NCI-H1694 treated with DMSO at 0.1 percent for 48 hours (cell line): ENCODE measurements around the gene CPAMD8.

Experiments used
- DNase-seq: peaks from one replicate; lab custom pipeline; 2025; lab: John Stamatoyannopoulos, UW

The CPAMD8 gene

DNA sequence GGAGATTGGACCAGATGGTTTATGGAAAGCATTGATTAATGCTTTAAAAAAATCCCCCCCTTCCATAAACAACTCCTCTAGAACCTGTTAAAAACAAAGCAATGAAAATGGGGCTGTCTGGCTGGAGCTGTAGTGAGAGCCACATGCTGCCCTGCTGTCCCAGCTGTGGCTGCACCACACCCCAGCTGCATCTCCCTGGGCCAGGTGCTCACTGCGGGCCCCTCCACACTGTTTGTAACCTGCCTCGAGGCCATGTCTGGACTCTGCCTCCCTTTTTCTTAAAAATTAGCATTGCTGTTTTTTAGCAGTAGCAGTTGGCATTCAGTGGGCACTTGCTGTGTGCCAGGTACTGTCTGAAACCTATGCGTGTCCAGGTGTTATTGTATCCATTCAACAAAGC lies 153.0 kb downstream of the CPAMD8 start:
- no peak for DNase-seq

DNA sequence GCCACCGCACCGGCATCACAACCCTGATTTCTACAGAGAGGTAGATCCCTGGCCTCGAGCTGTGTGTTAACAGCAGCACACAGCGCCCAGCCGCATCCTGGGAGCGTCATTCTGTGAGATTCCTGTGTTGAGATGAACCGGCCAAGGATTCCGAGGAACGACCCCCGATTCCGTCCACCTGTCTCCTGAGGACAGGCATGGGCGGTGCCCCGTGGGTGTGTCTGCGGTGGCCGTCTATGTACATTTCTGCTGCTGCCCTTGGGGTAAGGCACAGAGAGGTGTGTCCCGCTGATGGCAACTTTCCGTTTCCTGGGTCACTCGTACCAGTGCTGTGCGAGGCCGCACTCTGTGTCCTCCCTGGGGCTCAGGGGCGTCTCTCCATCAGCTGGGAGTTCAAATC lies 153.9 kb downstream of the CPAMD8 start:
- DNase-seq, result no peak

DNA sequence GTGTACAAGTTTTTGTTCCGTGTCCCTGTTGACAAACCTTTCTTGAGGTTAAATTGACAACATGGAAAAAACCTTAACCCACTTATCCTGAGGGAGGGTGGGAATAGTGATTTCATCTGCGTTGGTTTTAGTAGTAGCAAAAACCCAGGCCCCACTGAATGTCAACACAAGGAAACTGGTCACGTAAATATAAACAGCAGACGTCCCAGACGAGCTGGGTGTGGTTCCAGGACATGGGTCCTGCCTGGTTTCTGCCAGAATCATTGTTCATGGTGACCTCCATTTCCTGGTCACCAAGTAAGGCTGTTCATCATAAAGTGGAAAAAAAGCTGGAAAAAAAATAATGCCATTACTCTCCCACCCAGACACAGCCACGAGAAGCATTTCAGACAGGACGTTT lies 154.7 kb downstream of the CPAMD8 start:
- no peak for DNase-seq

DNA sequence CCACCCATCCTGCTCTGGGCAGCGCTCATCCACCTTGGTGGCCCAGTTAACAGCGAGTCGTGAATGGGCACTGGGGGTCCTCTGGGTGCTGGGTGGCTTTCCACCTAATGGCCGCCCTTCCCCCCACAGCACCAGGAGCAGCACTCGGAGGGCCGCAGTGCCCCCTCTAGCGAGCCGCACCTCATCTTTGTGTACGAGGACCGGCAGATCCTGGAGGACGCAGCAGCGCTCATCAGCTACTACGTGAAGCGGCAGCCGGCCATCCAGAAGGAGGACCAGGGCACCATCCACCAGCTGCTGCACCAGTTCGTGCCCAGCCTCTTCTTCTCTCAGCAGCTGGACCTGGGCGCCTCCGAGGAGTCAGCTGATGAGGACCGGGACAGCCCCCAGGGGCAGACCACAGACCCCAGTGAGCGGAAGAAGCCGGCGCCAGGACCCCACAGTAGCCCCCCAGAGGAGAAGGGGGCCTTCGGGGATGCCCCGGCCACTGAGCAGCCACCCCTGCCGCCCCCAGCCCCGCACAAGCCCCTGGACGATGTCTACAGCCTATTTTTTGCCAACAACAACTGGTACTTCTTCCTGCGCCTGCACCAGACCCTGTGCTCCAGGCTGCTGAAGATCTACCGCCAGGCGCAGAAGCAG lies 157.2 kb downstream of the CPAMD8 start:
- no peak for DNase-seq

DNA sequence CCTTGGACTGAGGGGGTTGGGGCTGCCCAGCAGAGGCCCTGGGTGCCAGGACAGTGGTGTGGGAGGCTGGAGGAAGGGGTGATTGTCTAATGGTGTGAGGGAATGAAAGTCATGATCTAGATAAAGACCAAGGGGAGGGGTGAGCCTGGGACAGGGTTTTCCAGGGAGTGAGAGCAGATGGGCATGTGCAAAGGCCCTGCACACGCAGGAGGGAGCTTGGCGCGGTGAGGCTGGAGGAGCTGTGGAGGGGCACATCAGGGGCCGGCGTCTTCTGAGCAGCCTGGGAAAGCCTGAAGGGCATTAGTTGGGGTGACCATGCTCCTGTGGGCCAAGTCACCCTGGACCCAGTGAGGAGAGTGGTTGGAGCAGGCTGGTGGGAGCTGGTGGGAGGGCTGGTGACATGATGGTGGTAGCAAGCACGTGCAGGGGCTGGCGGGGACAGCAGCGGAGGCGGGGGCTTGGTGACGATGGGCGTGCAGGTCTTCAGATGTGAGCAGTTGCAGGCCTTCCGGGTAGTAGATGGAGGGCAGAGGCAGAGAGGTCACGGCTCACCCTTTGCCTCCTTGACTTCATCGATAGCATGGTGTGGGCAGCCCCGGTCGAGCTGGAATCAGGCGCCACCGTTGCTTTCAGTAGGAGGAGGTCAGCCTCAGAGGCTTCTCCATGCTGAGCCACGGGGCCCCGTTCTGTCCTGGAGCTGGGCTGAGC lies 158.0 kb downstream of the CPAMD8 start:
- DNase-seq, result no peak

DNA sequence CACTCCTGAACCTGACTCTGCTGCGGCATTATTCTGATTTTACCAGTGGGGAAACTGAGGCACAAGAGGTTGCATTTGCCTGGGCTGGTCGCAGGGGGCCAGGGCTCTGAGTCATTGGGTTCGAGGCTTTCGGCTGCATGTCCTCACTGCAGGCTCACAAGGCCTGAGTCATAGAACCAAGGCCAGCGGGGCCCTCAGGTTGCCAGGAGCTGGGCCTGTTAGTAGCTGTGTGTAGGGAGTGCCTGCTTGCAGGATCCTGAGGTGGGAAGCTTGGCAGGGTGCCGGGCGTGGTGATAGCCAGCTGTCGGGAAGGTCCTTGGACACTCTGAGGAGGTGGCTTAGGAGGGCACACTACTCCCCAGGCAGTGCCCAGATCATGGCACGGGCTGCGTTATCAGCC lies 159.4 kb downstream of the CPAMD8 start:
- no peak for DNase-seq

DNA sequence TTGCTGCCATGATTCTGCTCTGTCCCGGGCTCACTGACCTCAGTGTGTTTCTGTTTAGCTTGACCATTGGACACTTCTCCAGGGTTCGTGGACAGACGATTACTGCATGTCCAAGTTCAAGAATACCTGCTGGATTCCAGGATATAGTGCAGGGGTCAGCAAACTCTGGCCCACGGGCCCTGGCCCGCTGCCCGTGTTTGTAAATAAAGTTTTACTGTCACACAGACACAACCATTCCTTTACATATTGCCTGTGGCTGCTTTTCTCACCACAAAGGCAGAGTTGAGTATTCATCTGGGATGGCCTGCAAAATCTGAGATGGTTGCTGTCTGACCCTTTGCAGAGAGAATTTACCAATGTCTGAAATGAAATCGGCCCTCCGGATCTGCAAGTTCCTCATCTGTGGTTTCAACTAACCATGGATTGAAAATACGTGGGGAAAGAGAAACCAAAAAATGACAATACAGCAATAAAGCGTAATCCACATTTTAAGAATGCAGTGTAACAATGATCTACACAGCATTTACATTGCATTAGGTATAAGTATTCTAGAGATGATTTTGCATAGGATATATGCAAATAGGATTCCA lies 163.7 kb downstream of the CPAMD8 start:
- DNase-seq, result no peak

DNA sequence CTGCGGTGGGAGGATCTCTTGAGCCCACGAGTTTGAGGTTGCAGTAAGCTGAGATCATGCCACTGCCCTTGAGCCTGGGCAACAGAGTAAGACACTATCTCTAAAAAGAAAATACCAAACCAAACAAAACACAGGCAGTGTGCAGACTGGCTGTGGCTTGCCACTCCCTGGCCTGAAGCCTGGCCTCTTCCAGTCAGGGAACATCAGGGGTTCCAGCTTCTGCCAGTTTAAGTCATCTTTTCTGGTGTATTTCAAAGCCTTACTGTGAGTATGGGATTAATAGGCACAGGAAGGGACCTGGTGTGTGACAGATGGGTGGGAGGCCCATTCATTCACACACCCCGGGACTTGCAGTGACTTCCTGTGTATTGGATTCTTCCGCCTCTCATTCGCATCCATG lies 164.8 kb downstream of the CPAMD8 start:
- no peak for DNase-seq

DNA sequence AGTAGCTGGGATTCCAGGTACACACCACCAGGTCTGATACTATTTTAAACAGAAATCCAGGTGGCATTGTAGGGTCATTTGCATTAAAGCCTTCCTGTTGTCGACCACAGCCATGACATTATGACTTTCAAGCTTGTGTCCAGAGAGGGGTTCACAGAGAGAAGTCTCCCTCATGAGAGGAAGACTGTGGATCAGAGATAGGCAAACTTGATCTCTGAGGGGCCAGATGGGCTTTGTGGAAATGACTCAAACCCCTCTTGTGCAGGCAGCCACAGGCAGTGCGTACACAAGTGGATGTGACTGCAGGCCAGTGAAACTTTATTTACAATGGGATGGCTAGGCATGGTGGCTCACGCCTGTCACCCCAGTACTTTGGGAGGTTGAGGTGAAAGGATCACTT lies 165.6 kb downstream of the CPAMD8 start:
- no peak for DNase-seq

DNA sequence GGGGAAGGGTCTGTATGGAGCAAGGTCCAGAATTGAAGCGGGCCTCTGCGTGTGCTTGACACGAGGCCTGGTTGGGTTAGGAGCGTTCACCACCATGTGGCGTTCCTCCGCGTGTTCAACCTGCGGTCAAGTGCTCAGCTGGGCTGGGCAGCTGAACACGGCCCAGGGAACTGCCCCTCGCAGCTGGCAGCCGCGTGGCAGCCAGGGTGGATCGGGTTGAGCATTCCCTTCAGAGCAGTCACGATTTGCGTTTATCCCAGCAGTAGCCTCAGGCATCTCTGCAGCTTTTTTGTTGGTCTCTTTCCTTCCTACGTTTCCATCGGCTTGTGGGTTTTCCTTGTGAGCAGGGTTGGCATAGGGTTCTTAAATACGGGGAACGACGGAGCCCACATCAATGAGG lies 166.5 kb downstream of the CPAMD8 start:
- DNase-seq, result no peak

DNA sequence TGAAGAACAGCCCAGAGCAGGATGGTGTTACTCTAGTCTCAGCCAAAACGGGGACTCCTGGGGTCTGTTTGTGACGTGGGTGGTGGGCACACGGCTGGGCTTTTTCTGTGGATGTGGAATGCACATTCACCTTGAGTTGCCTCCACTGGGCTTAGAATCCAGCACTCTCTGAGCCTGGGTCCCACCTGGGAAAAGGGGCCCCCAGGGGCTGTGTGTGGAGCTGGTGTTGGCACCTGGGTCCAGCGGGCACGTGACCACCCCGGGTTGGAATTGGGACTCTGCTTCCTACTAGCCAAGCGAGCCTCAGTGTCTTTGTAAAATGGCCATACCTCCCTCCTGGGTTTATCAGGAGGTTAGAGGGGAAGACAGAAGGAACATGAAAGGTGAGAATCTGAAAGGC lies 167.0 kb downstream of the CPAMD8 start:
- DNase-seq, result no peak

DNA sequence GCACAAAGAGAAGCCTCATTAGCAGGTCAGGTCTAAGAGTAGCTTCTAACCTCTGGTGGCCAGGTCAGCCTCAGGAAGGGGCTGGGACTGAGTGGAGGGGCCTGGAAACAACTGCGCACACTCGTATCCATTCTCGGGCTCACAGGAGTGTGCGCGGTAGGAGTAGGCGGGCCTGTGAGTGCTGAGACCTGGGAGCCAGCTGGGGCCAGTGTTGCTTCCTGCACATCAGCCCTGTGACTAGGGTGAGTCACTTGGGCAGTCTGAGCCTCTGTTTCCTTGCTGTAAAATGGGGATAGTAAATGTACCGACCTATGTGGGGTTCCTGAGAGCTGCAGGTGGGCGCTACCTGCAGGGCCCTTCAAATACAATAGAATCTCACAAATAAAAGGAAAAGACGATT lies 170.5 kb downstream of the CPAMD8 start:
- DNase-seq, result no peak

DNA sequence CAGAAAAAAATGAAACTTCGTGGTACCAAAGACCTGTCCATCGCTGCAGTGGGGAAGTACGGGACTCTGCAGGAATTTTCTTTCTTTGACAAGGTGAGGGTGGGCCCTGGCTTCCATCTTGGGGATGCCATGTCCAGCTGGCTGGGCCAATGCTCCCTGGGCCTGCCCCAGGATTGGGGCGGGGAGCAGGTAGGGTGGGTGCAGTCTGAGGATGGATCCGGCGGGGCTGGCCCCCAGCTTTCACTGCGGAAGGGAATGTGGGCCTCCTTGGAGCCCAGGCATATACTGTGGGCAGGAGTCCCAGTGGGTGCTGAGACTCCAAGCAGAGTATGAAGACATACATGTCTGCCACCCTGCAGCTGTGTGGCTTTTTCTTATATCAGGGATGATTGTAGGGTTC lies 173.5 kb downstream of the CPAMD8 start:
- no peak for DNase-seq

DNA sequence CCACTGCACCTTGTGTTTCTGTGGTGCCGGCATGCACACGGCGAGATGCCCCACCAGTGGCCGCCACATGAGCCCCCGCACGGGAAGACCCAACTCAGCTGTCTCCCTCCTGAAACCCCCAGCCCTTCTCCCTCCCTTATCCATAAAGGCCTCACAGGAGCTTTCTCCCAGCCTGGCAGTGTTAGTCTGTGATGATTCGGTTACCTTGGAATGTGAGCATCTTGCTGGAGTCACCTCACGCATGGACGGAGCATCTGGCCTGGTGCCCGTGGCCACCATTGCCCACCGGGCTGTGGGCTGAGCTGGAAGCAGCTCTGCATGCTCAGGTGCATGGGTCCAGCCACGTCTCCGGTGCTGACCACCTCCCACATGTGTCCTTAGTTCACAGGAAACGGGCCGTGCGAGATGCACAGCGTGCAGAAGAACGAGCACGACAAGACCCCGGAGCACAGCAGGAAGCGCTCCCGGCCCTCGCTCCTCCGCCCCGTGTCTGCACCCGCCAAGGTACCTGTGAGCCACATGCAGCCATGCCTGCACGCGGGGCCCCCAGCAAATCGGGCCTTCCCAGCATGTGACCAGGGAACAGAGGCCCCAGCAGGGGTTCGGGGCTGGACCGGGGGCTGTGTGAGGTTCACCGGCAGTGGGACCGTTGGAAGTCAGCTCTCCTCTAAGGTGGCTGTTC lies 175.4 kb downstream of the CPAMD8 start:
- DNase-seq, result no peak

DNA sequence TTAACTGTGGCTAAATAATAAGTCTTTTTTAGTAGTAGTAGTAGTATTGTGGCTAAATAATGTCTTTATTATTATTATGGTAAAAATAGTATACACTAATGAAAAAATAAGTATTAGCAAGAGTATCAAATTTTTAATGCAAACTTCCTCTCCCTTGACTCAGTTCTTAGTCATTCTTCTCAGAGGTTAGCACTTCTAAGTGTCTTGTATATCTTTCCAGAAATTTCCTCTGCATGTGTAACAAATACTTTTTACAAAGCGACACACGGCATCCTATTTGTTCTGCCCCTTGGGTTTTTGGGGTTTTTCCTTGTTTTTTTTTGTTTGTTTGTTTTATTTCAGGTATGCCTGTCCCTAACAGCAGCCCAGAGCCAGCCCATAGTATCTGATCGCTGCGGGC lies 176.5 kb downstream of the CPAMD8 start:
- DNase-seq, result no peak

DNA sequence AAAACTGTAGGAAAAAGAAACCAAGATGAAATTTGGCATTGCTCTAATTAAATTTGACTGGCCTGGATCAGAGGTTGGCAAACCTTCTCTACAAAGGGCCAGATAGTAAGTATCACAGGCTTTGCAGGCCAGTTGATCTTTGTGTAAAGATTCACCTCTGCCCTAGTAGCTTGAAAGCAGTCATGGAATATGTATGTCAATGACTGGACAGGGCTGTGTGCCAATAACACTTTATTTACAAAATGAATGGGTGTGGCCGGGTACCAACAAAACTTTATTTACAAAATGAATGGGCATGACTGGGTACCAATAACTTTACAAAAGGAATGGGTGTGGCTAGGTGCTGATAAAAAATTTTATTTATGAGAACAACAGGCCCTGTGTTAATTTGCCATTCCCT lies 177.4 kb downstream of the CPAMD8 start:
- no peak for DNase-seq

DNA sequence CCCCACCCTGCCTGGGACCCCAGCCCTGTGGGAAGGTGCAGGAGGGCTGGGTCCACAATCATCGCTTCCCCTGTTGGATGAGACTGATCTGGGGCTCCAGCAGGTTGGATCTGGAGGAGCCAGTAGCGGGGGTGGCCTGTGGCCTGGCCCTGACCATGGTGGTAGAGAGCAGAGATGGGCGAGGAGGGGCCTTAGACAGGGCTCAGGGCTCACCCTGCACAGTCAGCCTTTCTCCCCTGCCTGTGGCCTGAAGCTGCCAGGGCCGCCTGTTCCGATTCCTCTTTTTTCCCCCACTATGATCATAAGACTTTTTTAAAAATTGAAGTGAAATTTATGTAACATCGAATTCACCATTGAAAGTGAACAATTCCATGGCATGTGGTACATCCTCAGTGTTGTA lies 179.2 kb downstream of the CPAMD8 start:
- DNase-seq, result no peak

DNA sequence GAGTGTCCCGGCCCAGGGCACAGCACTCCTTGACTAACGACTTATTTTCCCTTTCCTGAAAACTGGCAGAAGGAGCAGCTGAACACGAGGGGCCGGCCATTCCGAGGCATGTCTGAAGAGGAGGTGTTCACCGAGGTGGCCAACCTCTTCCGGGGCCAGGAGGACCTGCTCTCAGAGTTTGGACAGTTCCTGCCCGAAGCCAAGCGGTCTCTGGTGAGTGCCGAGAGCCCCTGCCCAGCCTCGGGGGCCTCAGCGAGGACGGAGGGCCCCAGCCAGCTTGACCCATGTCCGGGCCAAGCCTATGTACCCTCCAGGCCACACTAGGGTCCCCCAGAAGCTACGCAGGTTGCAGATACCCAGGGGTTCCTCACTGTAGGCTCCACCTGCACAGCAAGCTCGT lies 179.7 kb downstream of the CPAMD8 start:
- DNase-seq, result no peak
